Panc1 (cell line): ENCODE data around the gene MATCAP1. TPM values are rescaled to one million over a fixed set of nuclear protein-coding genes. Genes with fewer than 3 reads are reported as not detected.

ENCODE experiments used
- ATAC-seq: fragments of 200-7000 bp; cut with Tn5 transposase; 2 replicates; pipeline ENCODE4 v1.9.1; 2020; ENCODE audit warnings: mild to moderate bottlenecking, moderate library complexity
- BruUV-seq: library from RNA; stranded (reverse); fragments of 400-500 nt; replicated peaks from 2 replicates; lab custom pipeline; 2021; lab: Mats Ljungman, UMichigan
- CTCF ChIA-PET: fragments of 300-600 bp; sonication (Branson Sonifier 250); formaldehyde crosslinking; loops from one replicate; lab custom pipeline; 2022; ENCODE audit warnings: antibody characterized with exemption; lab: Charles Lee
- POLR2A ChIA-PET: fragments of 300-600 bp; sonication (Branson Sonifier 250); formaldehyde crosslinking; loops from one replicate; lab custom pipeline; 2022; ENCODE audit warnings: antibody characterized with exemption; lab: Charles Lee
- DNase-seq: peaks from one replicate; pipeline ENCODE4 v3.0.0-alpha.2; 2010; ENCODE audit warnings: low read depth, low spot score
- H3K27ac ChIP-seq: 2 replicates; pipeline ENCODE4 v1.5.1; 2011; ENCODE audit warnings: mild to moderate bottlenecking, low read length, inconsistent platforms
- H3K27me3 ChIP-seq: fragments of 200-500 bp; sonication (Bioruptor generic); 2 replicates; pipeline ENCODE4 v1.6.0; 2014; ENCODE audit warnings: low read length, inconsistent platforms; ENCODE audit not compliant: control insufficient read depth, insufficient read depth
- H3K36me3 ChIP-seq: fragments of 200-500 bp; sonication (Bioruptor generic); 2 replicates; pipeline ENCODE4 v1.5.1; 2014; ENCODE audit warnings: inconsistent platforms, mild to moderate bottlenecking, low read length, moderate library complexity; ENCODE audit not compliant: control insufficient read depth, insufficient read depth
- H3K4me1 ChIP-seq: 2 replicates; pipeline ENCODE4 v1.5.1; 2011; ENCODE audit warnings: inconsistent platforms, mild to moderate bottlenecking, low read length, moderate library complexity; ENCODE audit not compliant: control insufficient read depth, insufficient read depth
- H3K4me3 ChIP-seq, 2 experiments: 2 replicates each; pipeline ENCODE4 v1.5.1; 2011 to 2012; ENCODE audit warnings: low read depth in 2 of 2, low read length in 2 of 2, mild to moderate bottlenecking in 2 of 2, inconsistent platforms in 1 of 2, moderate library complexity in 1 of 2
- H3K9me3 ChIP-seq: fragments of 200-500 bp; sonication (Bioruptor generic); 2 replicates; pipeline ENCODE4 v1.5.1; 2014; ENCODE audit warnings: low read depth, mild to moderate bottlenecking, inconsistent platforms, low read length, moderate library complexity; ENCODE audit not compliant: control insufficient read depth, insufficient read depth
- CTCF ChIP-seq: fragments of 450-650 bp; IDR thresholded peaks from 2 replicates; pipeline ENCODE4 v1.5.1; 2017; ENCODE audit warnings: mild to moderate bottlenecking
- POLR2AphosphoS5 ChIP-seq: IDR thresholded peaks from 2 replicates; pipeline ENCODE4 v1.6.1; 2012; ENCODE audit warnings: mild to moderate bottlenecking, low read depth, low read length, moderate library complexity
- REST ChIP-seq, 2 experiments: IDR thresholded peaks; 2 replicates each; pipeline ENCODE4 v1.6.1; 2011 to 2012; ENCODE audit warnings: low read depth in 2 of 2, control low read depth in 1 of 2, low read length in 1 of 2, mild to moderate bottlenecking in 1 of 2, moderate library complexity in 1 of 2; ENCODE audit not compliant: insufficient read depth in 1 of 2
- SIN3A ChIP-seq: IDR thresholded peaks from 2 replicates; pipeline ENCODE4 v1.6.1; 2012; ENCODE audit warnings: low read depth, mild to moderate bottlenecking, low read length, moderate library complexity, borderline replicate concordance; ENCODE audit not compliant: insufficient read depth
- TCF7L2 ChIP-seq: IDR thresholded peaks from 2 replicates; pipeline ENCODE4 v1.6.1; 2011; ENCODE audit warnings: mild to moderate bottlenecking, low read depth, low read length, inconsistent platforms
- in situ Hi-C: cut with HindIII; loops from 2 replicates; pipeline ENCODE4 v1.10.0; 2016; ENCODE audit warnings: low sequenced_read_pairs, low pct_unique_long_range_greater_than_20kb
- intact Hi-C: fragments of 100-400 bp; cut with micrococcal nuclease; formaldehyde crosslinking; loops from one replicate; pipeline ENCODE4 v1.10.0; 2022; ENCODE audit not compliant: unreplicated experiment
- total RNA-seq: library from RNA; stranded (reverse); gene quantifications from one replicate; pipeline ENCODE4 v1.2.1, GENCODE V29; 2021; ENCODE audit not compliant: unreplicated experiment

MATCAP1 gene
- total RNA-seq, 1 experiment from 2014 or later, result 13.9 TPM

- no peak for DNase-seq
- CTCF ChIA-PET, result no interaction called here
- Histone ChIP-seq H3K36me3 (no peaks in the 10 kb centered on the region), H3K27ac (peak within 1 kb of the TSS; percentile 82), H3K4me3 (peak within 1 kb of the TSS; percentile 56 to 75), H3K4me1 (peaks cover 6% of the 10 kb centered on the region), H3K27me3 (no peaks in the 10 kb centered on the region), H3K9me3 (no peaks in the 10 kb centered on the region)
- no TSS peak for BruUV-seq
- POLR2A ChIA-PET, result no interaction called here
- intact Hi-C loops, result loop anchor here (10.0 kb wide), 2 partner anchors 136 to 176 kb away; no protein-coding TSS in a partner anchor
- in situ Hi-C loops, result no loop called here
- TF ChIP-seq POLR2AphosphoS5 (peak; percentile 8; the same call in 1 of the 2 replicates), CTCF (no peak)
- peak; percentile 82 for ATAC-seq
Measured at GRCh38 chr16:67150833-67151396, 32.8 kb downstream of the MATCAP1 start, which contains the start of gene B3GNT9. Gene B3GNT9 (minus strand): TSS chr16:67150998. CDS start chr16:67150485, 513 bp downstream.

- intact Hi-C loops, result loop anchor here (10.0 kb wide), 2 partner anchors 135 to 175 kb away; no protein-coding TSS in a partner anchor
- TF ChIP-seq TCF7L2 (no peak), CTCF (peak; percentile 69), SIN3A (peak; percentile 60; the same call in 1 of the 2 replicates), REST (IDR thresholded peaks at IDR 0.05; ENCODE audit: insufficient read depth in 1 of 2, low read depth in 2 of 2, low read length in 1 of 2) (no peak), POLR2AphosphoS5 (peak; percentile 28; the same call in 1 of the 2 replicates)
- peak; percentile 86 for ATAC-seq
- ChIA-PET POLR2A (no interaction called here), CTCF (no interaction called here)
- in situ Hi-C loops, result no loop called here
- H3K4me1 ChIP-seq, result peaks cover 5% of the 10 kb centered on the region
- H3K27me3 ChIP-seq, result no peaks in the 10 kb centered on the region
- no TSS peak for BruUV-seq
- H3K36me3 ChIP-seq, result no peaks in the 10 kb centered on the region
- H3K9me3 ChIP-seq, result no peaks in the 10 kb centered on the region
- no peak for DNase-seq
- peak overlapping the region; percentile 56 to 75 for H3K4me3 ChIP-seq
- H3K27ac ChIP-seq, result peak overlapping the region; percentile 82
Measured at GRCh38 chr16:67150047-67150832, 33.5 kb downstream of the MATCAP1 start.
